GM21619 (cell line): ENCODE results near the gene PELI3.
"Not testable (repeated sequence)": the region's sequence is repeated elsewhere in the genome, so short reads cannot be mapped to it uniquely, and the experiment has no call there.

Experiments
- ATAC-seq: cut with Tn5 transposase; IDR thresholded peaks from one replicate; pipeline ENCODE4 v1.9.1; 2021; ENCODE audit not compliant: unreplicated experiment

The PELI3 gene

GRCh38 chr11:66466225-66467033, at the start of gene PELI3:
TSS of gene PELI3 (plus strand) at chr11:66466905. CDS start at chr11:66468129, 1,224 bp downstream.
- peak; percentile 75 for ATAC-seq

- ATAC-seq, result no peak
Observed at GRCh38 chr11:66417000-66417399, 49.7 kb upstream of the PELI3 start.

GRCh38 chr11:66418168-66418985, 48.3 kb upstream of the PELI3 start:
- peak; percentile 54 for ATAC-seq

GRCh38 chr11:66418986-66419308, 47.8 kb upstream of the PELI3 start:
- no peak for ATAC-seq

- no peak for ATAC-seq
Observed at GRCh38 chr11:66419825-66420224, 46.9 kb upstream of the PELI3 start.

GRCh38 chr11:66420671-66421476, 45.8 kb upstream of the PELI3 start, which contains the start of gene NPAS4:
TSS of gene NPAS4 (plus strand) at chr11:66421035. CDS start at chr11:66421180, 145 bp downstream.
- ATAC-seq, result no peak

- ATAC-seq, result peak; percentile 61
Observed at GRCh38 chr11:66421492-66422205, 45.1 kb upstream of the PELI3 start.

- no peak for ATAC-seq
Observed at GRCh38 chr11:66426314-66426713, 40.4 kb upstream of the PELI3 start.

GRCh38 chr11:66428933-66429332, 37.8 kb upstream of the PELI3 start:
- no peak for ATAC-seq

GRCh38 chr11:66429983-66430602, 36.6 kb upstream of the PELI3 start:
- no peak for ATAC-seq

- not testable (repeated sequence) for ATAC-seq
Observed at GRCh38 chr11:66431287-66431686, 35.4 kb upstream of the PELI3 start.

GRCh38 chr11:66431871-66432329, 34.8 kb upstream of the PELI3 start:
- not testable (repeated sequence) for ATAC-seq

- ATAC-seq, result no peak
Observed at GRCh38 chr11:66432597-66432996, 34.1 kb upstream of the PELI3 start.

- ATAC-seq, result no peak
Observed at GRCh38 chr11:66437979-66438503, 28.7 kb upstream of the PELI3 start.

GRCh38 chr11:66438504-66439466, 27.9 kb upstream of the PELI3 start, which contains the start of gene MRPL11:
TSS of gene MRPL11 (minus strand) at chr11:66438848. CDS start at chr11:66438754, 94 bp downstream.
- peak; percentile 95 for ATAC-seq

GRCh38 chr11:66440101-66440939, 26.4 kb upstream of the PELI3 start:
- not testable (repeated sequence) for ATAC-seq

- ATAC-seq, result not testable (repeated sequence)
Observed at GRCh38 chr11:66440940-66441282, 25.8 kb upstream of the PELI3 start.

- no peak for ATAC-seq
Observed at GRCh38 chr11:66443602-66444001, 23.1 kb upstream of the PELI3 start.
